Ovary (tissue), 3 donors: Measurements from ENCODE around the gene PCDHGA6.

ENCODE experiments used
- EP300 ChIP-seq: sonication (generic); formaldehyde crosslinking; IDR thresholded peaks from one replicate; pipeline ENCODE4 v1.6.1; 2017; ENCODE audit warnings: antibody characterized with exemption
- POLR2A ChIP-seq: fragments of 450-650 bp; IDR thresholded peaks from one replicate; pipeline ENCODE4 v1.6.1; 2017; ENCODE audit warnings: antibody characterized with exemption, mild to moderate bottlenecking, moderate library complexity
- TF ChIP-seq, protein P1 (sequence below), 3 donors: fragments of 450-650 bp in 2 of 3; fragments of 200-600 bp in 1 of 3; IDR thresholded peaks; one replicate each; pipeline versions ENCODE4 v1.5.1 to v1.8.0; 2016 to 2022; ENCODE audit warnings: antibody characterized with exemption in 3 of 3, mild to moderate bottlenecking in 1 of 3
- donor health status: DM: no; HTN: no; CAD: no.

- TF ChIP-seq POLR2A, result no peak
- no peak for TF ChIP-seq EP300
- TF ChIP-seq, protein P1, sequence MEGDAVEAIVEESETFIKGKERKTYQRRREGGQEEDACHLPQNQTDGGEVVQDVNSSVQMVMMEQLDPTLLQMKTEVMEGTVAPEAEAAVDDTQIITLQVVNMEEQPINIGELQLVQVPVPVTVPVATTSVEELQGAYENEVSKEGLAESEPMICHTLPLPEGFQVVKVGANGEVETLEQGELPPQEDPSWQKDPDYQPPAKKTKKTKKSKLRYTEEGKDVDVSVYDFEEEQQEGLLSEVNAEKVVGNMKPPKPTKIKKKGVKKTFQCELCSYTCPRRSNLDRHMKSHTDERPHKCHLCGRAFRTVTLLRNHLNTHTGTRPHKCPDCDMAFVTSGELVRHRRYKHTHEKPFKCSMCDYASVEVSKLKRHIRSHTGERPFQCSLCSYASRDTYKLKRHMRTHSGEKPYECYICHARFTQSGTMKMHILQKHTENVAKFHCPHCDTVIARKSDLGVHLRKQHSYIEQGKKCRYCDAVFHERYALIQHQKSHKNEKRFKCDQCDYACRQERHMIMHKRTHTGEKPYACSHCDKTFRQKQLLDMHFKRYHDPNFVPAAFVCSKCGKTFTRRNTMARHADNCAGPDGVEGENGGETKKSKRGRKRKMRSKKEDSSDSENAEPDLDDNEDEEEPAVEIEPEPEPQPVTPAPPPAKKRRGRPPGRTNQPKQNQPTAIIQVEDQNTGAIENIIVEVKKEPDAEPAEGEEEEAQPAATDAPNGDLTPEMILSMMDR (IDR thresholded peaks at IDR 0.05), result no peak
Measured at GRCh38 chr5:141398608-141399007, 24.9 kb downstream of the PCDHGA6 start.
